Activated T-cell treated with anti-CD3 and anti-CD28 coated beads, Interleukin-2, amount 50 U/mL, for 72 hours (primary cell): Measurements from ENCODE around the gene AMER1. TPM values are rescaled to one million over a fixed set of nuclear protein-coding genes. Genes with fewer than 3 reads are reported as not detected.

Experiments
- ATAC-seq, 2 donors: fragments of 150-1000 bp; cut with Tn5 transposase; replicated peaks in 1 of 2; 2 replicates each; pipeline ENCODE4 v1.10.0; 2021; ENCODE audit warnings: moderate library complexity in 2 of 2, mild to moderate bottlenecking in 1 of 2
- DNase-seq, 2 donors: peaks; one replicate each; pipeline ENCODE4 v3.0.0; 2021 to 2022; ENCODE audit warnings: mixed read lengths in 1 of 2
- H3K27ac Mint-ChIP-seq: one replicate; pipeline ENCODE4 v1.8.0; 2022; ENCODE audit warnings: mild to moderate bottlenecking, moderate library complexity, mixed read lengths
- H3K27me3 Mint-ChIP-seq: one replicate; pipeline ENCODE4 v1.8.0; 2022; ENCODE audit warnings: low read depth, mixed read lengths
- H3K36me3 Mint-ChIP-seq, 2 donors: one replicate each; pipeline ENCODE4 v1.8.0; 2022; ENCODE audit warnings: mixed read lengths in 2 of 2, mild to moderate bottlenecking in 1 of 2; ENCODE audit not compliant: insufficient read depth in 2 of 2
- H3K4me1 Mint-ChIP-seq: one replicate; pipeline ENCODE4 v1.8.0; 2022; ENCODE audit warnings: low read depth, mixed read lengths
- H3K4me3 Mint-ChIP-seq, 2 donors: one replicate each; pipeline ENCODE4 v1.8.0; 2022; ENCODE audit warnings: mild to moderate bottlenecking in 2 of 2, mixed read lengths in 2 of 2, moderate library complexity in 2 of 2
- H3K9me3 Mint-ChIP-seq, 2 donors: one replicate each; pipeline ENCODE4 v1.8.0; 2022; ENCODE audit warnings: mixed read lengths in 2 of 2
- total RNA-seq, 2 donors: library from RNA; stranded (reverse); gene quantifications; one replicate each; pipeline ENCODE4 v1.2.3, GENCODE V29; 2022

AMER1 gene
- total RNA-seq, 2 donors from 2014 or later, result 3.2 to 3.6 TPM

- Mint-ChIP-seq H3K27ac (no peak overlapping the region), H3K4me1 (no peaks in the 10 kb centered on the region), H3K4me3 (no peak overlapping the region), H3K36me3 (peaks cover 0 to 2% of the 10 kb centered on the region in 2 donors), H3K27me3 (peaks cover 12% of the 10 kb centered on the region), H3K9me3 (peaks cover 9 to 10% of the 10 kb centered on the region in 2 donors)
- DNase-seq (no peak), ATAC-seq (no peak)
These were observed 53.6 kb downstream of the AMER1 start for GRCh38 chrX:64151911-64152310.

GRCh38 chrX:64150775-64151174 lies 54.7 kb downstream of the AMER1 start:
- peaks cover 8 to 9% of the 10 kb centered on the region in 2 donors for H3K9me3 Mint-ChIP-seq
- peaks cover 12% of the 10 kb centered on the region for H3K27me3 Mint-ChIP-seq
- H3K4me3 Mint-ChIP-seq, result no peak overlapping the region
- no peak for ATAC-seq
- peaks cover 0 to 2% of the 10 kb centered on the region in 2 donors for H3K36me3 Mint-ChIP-seq
- no peaks in the 10 kb centered on the region for H3K4me1 Mint-ChIP-seq
- no peak for DNase-seq
- no peak overlapping the region for H3K27ac Mint-ChIP-seq

Other genes starting within 250 kb of the AMER1 start
- under 1 TPM in 1 of 2 donors, not detected in 1; 0.31 TPM for gene ASB12, start 24.9 kb upstream of the AMER1 start, total RNA-seq
- gene MTMR8, start 189.7 kb upstream of the AMER1 start, total RNA-seq, result 1 to 10 TPM; 4.1 to 5.0 TPM